NCI-H526 treated with DMSO at 0.1 percent for 48 hours (cell line): Measurements from ENCODE around the gene UGT1A3.

Experiments
- DNase-seq: peaks from one replicate; lab custom pipeline; 2025; lab: John Stamatoyannopoulos, UW

UGT1A3 gene

DNA sequence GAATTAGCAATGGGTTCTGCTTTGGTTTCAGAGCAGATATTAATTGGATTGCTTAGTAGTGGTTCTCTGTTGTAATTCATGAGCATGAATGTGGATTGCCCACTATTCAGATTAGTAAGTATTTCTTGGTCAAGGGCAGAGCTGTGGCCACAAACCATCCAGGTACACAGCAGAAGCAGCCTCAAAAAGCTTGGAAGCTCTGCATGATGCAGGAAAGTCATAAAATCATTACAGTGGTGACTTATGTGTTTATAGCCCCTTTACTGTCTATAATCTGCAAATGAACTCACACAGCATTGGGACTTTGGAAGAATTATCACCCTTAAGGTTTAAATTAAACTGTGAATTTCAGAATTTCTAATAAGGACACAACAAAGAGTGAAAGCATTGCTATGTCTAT, 29.3 kb downstream of the UGT1A3 start:
- DNase-seq: no peak

DNA sequence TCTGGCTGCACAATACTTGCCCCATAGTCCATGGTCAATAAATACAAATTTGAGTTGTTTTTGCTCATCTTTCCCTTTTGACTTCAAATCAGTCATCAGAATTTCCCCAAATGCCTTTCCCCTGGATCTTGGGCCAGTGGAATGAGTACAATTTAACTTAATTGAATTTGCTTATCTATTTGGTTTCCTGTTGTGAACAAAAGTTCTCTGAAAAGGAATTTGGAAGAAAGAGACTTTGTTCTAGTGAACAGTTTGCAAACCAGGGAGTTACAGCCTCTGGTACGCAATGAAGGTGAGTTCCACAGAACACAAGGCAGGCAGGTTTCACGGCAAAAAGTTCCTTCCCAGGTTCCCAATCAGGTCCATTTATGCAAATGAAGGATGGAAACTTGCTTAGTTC, 30.0 kb downstream of the UGT1A3 start:
- DNase-seq: no peak

DNA sequence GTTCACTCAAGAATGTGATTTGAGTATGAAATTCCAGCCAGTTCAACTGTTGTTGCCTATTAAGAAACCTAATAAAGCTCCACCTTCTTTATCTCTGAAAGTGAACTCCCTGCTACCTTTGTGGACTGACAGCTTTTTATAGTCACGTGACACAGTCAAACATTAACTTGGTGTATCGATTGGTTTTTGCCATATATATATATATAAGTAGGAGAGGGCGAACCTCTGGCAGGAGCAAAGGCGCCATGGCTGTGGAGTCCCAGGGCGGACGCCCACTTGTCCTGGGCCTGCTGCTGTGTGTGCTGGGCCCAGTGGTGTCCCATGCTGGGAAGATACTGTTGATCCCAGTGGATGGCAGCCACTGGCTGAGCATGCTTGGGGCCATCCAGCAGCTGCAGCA, 31.2 kb downstream of the UGT1A3 start, which contains the start of gene UGT1A1:
Gene UGT1A1 (plus strand): TSS at position 228 of the 400 bp plus-strand sequence. CDS start 18 bp downstream, at position 246.
- DNase-seq: no peak

DNA sequence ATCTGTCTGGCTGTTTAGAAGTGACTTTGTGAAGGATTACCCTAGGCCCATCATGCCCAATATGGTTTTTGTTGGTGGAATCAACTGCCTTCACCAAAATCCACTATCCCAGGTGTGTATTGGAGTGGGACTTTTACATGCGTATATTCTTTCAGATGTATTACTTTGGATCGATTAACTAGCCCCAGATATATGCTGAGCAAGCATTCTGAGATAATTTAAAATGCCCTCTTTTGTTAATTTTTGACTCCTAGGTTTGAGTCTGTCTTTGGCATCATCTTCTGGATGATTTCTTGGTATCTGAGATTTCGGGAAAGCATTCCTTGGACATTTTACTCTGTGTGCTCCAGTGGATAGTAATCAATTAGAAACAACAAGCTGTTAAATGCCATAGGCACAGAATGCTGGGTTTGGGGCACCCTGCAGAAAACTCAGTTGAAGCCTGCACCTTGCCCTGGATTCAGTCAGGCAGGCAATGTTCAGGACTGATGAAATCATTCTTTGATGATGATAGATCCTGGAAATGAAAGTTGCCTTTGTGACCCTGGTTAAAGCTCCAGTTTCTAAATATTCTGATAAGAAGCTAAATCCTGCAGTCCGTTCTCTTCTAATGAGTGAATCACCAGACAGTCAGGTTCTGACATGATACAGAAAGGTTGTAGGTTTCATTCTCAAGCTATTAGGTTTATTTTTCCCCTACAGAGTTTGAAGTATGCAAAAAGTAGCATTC, 32.4 kb downstream of the UGT1A3 start:
- DNase-seq: no peak

DNA sequence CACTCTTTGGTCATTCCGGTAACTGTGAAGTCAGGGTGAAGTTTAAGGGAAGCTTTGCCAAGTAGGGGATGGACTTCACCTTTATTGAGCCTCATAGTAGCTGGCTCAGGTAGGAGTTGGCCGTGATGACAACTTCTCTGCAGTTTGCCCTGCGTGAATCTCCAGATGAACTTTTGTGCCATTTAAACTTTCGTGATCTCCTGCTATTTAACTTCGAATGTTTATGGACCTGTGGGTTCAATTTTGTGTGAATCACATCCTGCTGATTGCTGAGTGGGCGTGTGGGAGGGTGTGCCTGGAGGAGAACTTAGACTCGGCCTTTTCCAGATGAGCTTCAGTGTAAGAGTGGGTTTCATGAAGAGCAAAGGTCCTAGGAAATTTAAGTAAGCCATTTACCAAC, 35.4 kb downstream of the UGT1A3 start:
- no peak for DNase-seq

DNA sequence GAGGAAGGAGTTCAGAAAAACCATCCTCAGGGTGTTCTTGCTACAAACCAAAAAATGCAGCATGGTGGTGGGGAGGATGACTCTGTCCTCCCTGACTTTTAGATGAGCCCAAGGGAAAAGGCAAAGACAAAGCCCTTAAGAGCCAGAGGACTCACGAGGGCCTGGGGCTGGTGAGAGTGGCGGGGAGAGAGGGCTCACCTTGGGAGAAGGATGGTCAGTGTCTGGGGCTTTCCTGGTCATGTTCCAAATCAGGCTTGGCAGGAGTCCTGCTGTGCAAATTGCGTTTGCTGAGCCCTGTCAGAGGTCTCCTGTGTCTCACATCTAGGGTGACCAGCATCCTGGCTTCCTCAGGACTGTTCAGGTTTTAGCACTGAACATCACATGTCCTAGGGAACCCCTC, 35.9 kb downstream of the UGT1A3 start:
- DNase-seq: no peak

DNA sequence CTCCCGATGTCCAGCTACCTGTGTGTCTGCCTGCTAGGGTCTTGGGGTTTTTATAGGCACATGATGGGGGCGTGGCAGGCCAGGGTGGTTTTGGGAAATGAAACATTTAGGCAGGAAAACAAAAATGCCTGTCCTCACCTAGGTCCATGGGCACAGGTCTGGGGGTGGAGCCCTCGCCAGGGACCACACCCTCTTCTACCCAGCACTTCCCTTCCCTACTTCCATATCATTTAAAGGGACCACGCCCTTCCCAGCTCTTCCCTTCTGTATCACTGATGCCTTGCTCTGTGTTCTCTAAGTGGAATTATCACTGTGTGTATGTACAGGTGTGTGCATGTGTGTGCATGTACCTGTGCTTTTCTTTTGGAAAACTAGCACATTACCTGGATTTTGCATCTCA, 37.6 kb downstream of the UGT1A3 start:
- DNase-seq: no peak

DNA sequence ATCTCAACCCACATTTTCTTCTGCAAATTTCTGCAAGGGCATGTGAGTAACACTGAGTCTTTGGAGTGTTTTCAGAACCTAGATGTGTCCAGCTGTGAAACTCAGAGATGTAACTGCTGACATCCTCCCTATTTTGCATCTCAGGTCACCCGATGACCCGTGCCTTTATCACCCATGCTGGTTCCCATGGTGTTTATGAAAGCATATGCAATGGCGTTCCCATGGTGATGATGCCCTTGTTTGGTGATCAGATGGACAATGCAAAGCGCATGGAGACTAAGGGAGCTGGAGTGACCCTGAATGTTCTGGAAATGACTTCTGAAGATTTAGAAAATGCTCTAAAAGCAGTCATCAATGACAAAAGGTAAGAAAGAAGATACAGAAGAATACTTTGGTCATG, 39.2 kb downstream of the UGT1A3 start:
- DNase-seq: no peak

DNA sequence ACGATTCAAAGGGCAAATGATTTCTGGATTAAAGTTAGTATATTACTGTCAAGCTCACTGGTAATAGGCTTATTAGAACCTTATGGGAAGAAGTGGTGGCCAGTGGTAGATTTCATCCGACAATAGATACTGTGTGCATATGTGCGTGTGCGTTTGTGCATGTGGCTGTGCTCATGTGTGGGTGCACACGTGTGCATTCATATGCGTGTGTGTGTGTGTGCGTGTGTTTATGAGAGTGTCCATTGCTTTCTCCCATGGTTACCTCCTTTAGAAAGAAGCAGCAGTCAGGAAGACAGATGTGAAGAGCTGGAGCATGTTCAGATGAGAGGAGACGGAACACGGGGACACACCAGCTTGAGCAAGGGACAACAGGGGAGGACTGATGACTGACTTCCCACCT, 40.4 kb downstream of the UGT1A3 start:
- no peak for DNase-seq

DNA sequence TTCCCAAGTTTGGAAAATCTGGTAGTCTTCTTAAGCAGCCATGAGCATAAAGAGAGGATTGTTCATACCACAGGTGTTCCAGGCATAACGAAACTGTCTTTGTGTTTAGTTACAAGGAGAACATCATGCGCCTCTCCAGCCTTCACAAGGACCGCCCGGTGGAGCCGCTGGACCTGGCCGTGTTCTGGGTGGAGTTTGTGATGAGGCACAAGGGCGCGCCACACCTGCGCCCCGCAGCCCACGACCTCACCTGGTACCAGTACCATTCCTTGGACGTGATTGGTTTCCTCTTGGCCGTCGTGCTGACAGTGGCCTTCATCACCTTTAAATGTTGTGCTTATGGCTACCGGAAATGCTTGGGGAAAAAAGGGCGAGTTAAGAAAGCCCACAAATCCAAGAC, 43.3 kb downstream of the UGT1A3 start:
- DNase-seq: no peak

DNA sequence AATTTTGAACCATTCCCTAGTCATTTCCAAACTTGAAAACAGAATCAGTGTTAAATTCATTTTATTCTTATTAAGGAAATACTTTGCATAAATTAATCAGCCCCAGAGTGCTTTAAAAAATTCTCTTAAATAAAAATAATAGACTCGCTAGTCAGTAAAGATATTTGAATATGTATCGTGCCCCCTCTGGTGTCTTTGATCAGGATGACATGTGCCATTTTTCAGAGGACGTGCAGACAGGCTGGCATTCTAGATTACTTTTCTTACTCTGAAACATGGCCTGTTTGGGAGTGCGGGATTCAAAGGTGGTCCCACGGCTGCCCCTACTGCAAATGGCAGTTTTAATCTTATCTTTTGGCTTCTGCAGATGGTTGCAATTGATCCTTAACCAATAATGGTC, 43.7 kb downstream of the UGT1A3 start:
- DNase-seq: no peak

DNA sequence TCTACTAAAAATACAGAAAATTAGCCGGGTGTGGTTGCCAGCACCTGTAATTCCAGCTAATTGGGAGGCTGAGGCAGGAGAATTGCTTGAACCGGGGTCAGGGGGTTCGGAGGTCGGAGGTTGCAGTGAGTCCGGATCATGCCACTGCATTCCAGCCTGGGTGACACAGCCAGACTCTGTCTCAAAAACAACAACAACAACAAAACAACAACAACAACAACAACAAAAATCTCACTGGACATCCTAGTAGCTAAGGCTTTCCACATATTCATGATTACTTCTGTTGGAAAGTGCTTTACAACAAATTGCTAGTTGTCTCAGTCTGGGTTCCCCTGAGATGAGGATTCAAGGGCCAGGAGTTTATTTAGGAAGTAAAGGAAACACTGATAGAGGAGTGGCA, 45.0 kb downstream of the UGT1A3 start:
- DNase-seq: no peak

DNA sequence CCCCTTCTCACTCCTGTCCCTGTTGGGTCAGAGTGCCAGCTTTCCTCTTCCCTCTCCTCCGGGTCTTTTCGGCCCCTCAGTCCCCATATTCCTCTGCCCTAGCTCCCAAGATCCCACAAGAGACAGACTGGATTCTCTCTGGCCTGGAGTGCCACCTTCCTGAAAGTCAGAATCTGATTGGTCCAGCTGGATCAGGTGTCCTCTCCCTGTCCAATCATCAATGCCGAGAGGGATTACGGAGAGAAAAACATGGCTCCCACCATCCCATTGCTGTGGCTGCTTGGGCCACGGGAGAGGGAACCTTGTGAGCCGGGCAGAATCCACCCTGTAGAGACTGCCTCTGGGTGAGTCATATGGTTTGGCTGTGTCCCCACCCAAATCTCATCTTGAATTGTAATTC, 46.6 kb downstream of the UGT1A3 start:
- DNase-seq: no peak

DNA sequence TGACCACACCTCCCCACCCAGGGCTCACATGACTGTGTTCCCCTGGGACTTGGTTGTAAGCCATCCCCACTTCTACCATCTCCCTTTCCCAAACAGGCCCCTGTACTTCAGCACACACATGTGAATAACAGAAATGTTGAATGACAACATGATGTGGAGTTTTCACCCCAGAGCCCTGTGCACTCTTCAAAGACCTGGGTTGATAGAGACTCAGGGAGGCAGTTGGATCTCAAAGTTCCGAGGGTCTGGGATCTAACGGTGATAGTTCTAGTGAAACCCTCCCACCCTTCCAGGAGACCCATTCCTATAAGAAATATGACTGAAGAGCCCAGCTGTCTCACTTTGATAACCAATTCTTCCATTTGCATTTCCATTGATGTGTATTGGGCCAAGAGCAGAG, 49.2 kb downstream of the UGT1A3 start, which contains the start of gene MROH2A:
Gene MROH2A (plus strand): TSS at position 301 of the 400 bp plus-strand sequence. CDS start 1,029 bp downstream, outside the sequence.
- DNase-seq: no peak

DNA sequence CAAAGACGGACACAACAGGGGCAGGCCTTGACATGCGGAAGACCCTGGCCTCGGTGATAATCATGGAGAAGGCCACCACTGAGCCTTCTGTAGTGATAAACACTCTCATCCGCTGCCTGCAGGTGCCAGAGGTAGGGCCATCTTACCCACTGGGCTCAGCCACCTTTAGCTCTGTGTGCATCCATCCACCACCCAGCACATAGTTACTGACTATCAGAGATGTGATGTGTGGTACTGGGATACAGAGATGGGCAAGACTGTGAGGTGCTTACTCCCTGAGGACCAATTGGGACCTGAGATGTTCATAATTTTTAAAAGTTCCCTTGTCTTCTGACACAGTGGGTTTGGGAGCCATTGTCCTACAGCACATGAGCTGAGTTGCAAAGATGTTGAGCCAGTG, 50.9 kb downstream of the UGT1A3 start:
- DNase-seq: no peak

DNA sequence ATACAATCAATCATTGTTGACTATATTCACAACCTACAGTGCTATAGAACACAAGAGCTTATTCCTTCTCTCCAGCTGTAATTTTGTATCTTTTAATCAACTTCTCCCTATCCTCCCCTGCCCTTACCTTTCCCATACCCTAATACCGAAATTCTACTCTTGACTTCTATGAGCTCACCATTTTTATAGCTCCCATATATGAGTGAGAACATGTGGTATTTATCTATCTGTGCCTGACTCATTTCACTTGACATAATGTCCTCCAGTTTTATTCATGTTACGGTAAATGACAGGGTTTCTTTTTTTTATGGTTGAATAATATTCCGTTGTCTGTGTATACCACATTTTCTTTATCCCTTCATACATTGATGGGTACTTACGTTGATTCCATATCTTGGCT, 51.9 kb downstream of the UGT1A3 start:
- no peak for DNase-seq

DNA sequence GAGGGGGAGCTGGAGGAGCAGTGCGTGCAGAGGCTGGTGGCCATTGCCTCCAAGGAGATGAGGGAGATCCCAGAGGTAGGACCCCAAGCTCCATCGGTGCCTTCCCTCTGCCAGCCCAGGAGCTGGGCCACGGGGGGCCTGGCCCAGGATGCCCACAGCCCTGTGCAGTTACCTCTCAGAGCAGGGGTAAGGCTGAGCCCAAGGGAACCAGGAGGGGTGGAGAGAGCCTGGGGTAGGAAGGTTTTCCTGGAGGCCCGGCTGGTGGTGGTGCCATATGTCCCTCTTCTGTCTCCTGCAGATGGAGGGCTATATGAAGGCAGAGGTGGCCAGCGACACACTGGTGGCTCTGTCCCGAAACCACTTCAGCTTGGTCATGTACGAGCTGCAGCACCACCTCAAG, 60.7 kb downstream of the UGT1A3 start:
- no peak for DNase-seq

DNA sequence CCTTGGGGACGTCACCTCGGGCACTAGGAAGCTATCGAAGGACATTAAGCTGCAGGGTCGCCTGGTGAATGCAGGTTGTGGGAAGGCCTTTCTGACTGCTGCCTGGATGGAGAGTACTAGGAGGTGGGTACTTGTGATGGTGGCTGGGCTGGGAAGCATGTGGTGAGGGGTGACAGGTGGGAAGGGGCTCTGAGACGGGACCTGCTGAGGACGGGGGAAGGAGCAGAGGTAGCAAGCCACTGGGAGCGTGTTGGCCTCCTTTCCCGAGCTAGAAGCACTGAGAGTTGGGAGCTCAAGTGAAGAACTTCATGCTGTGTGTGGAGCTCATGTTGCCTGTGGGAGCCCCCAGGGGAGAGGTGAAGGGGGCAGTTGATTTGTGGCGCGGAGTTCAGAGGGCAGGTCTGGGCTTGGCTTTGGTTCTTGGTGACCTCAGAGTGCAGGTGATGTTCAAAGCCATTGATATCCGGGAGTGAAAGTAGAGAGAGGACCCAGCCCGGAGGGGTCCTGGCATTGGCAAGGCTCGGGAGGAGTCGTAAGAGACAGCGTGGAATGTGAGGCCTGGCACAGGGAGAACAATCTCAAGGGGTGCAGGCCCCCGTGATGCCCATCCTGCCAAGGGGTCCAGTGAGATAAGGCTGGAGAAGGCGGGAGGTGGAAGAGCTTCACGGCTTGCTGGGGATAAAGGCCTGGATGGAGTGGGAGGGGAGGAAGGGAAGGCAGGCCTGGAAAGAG, 62.5 kb downstream of the UGT1A3 start:
- no peak for DNase-seq

DNA sequence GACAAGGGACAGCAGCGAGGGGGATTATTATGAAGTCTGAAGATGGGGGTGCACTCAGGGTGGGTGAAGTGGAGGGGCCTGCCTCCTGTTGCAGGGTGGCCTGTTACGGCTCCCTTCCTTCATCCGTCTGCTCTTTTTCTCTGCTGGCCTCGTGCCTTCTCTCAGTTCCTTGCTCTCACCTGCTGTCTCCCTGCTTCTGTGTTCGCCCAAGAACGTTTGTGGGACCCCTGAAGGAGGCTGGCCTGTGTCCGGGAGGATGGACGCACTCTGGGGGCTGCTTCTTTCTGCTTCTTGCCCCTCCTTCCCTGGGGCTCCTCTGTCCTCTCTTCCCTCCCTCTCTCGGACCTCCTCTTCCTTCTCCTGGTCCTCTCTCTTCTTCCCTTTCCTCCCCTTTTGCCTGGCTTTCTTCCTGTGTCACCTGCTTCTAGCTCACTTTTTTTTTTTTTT, 63.1 kb downstream of the UGT1A3 start:
- DNase-seq: no peak

DNA sequence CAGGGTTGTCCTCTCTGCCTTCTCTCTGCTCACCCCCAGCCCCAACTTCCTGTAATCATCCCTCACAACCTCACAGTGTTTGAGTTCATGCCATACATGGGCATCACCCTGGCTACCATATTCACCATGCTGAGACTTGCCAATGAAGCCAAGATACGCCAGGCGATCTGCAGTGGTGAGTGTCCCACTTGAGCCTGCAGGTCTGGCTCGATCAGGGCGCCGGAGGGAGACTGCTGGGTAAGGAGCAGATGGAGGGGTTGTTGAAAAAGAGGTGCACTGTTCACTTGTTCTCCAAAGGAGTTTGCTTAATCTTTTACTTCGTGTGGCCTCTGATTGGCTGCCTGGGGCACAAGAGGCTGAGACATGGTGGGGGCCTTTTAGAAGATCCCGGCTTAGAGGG, 63.9 kb downstream of the UGT1A3 start:
- no peak for DNase-seq

DNA sequence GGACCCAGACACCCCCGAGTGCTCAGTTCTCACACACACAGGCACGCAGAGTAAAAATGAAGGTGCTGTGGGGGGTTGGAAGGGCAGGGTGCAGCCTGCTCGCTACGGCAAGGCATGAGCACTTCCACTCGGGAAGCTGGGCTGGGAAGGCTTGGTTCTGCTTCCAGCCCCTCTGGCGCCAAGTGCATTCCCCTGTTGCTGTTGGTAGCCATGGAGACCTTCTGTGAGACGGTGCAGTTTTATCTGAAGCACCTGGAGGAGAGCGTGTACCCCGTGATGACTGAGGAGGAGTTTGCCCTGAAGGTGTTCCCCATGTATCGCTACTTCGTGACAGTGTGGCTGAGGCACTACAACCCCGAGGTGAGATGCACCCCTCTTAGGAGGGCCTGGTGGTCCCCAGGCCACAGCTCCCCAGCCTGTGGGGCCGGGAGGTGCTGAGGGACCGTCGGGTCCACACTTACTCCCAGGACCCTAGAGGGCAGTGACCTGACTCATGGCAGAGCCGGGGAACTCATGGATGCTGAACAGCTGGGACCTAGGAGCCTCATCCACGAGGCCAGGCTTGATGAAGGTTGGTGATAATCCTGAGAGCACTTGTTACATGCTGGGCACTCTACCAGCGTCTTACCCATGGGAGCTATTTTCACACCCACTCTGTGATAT, 64.8 kb downstream of the UGT1A3 start:
- no peak for DNase-seq

DNA sequence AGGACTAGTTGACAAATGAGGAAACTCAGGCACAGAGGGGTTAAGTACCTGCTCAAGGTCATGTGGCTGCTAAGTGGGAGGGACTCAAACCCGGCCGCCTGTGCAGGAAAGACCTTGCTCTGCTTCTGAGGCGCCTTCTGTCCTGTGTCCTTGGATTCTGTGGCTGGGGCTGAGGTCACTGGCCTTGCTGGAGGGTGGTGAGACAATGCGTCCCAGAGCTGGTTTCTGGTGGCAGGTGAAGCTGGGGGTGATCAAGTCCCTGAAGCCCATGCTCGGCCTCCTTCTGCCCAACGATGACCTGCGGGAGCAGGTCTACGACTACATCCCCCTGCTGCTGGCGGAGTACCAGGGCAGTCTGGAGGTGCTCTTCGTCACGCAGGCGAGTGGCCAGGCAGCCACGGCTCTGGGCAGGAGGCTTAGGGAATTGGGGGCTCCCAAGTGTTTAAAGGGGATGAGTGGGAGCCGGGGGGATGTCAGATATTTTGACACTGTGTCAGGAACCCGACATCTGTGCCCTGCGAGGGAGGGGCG, 65.4 kb downstream of the UGT1A3 start:
- DNase-seq: no peak

DNA sequence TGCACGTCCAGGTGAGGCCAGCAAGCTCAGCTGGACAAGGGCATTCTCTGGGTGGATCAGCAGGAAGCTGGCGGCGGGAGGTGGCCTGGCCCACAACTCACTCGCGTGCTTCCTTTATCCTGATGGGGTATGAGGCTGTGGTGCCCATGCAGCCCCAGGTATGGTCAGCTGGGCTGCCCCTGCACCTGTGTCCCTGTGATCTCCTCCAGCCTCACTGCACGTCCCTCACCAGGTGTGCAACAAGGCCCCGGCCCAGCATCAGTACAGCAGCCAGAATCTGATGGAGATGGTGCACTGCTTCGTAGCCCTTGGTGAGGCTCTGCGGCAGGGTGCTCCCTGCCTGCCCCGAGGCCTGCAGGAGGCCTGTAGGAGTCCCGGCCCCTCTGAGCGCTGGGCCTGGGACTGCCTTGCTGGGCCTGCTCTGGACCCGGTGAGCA, 66.9 kb downstream of the UGT1A3 start:
- DNase-seq: no peak
